Fibroblast of the aortic adventitia (primary cell): Measurements from ENCODE around the gene PRICKLE4. TPM values are rescaled to one million over a fixed set of nuclear protein-coding genes. Genes with fewer than 3 reads are reported as not detected.

Experiments used
- DNase-seq: peaks from one replicate; pipeline ENCODE4 v3.0.0-alpha.2; 2010; ENCODE audit warnings: low read depth
- H3K4me3 ChIP-seq: 2 replicates; pipeline ENCODE4 v1.5.1; 2011; ENCODE audit warnings: low read depth, mild to moderate bottlenecking, control low read depth, low read length, moderate library complexity
- total RNA-seq: library from RNA; depleted of rRNA; stranded (reverse); fragments of >200 nt; gene quantifications from 2 replicates; pipeline ENCODE4 v1.2.3, GENCODE V29; 2012; ENCODE audit warnings: low replicate concordance
- TF ChIP-seq, protein P1 (sequence below): IDR thresholded peaks from 2 replicates; pipeline ENCODE4 v1.5.1; 2011; ENCODE audit warnings: mild to moderate bottlenecking, low read length, control low read depth, inconsistent platforms; ENCODE audit not compliant: insufficient read depth

Gene PRICKLE4
- total RNA-seq, 1 donor = 0.45 TPM

DNA sequence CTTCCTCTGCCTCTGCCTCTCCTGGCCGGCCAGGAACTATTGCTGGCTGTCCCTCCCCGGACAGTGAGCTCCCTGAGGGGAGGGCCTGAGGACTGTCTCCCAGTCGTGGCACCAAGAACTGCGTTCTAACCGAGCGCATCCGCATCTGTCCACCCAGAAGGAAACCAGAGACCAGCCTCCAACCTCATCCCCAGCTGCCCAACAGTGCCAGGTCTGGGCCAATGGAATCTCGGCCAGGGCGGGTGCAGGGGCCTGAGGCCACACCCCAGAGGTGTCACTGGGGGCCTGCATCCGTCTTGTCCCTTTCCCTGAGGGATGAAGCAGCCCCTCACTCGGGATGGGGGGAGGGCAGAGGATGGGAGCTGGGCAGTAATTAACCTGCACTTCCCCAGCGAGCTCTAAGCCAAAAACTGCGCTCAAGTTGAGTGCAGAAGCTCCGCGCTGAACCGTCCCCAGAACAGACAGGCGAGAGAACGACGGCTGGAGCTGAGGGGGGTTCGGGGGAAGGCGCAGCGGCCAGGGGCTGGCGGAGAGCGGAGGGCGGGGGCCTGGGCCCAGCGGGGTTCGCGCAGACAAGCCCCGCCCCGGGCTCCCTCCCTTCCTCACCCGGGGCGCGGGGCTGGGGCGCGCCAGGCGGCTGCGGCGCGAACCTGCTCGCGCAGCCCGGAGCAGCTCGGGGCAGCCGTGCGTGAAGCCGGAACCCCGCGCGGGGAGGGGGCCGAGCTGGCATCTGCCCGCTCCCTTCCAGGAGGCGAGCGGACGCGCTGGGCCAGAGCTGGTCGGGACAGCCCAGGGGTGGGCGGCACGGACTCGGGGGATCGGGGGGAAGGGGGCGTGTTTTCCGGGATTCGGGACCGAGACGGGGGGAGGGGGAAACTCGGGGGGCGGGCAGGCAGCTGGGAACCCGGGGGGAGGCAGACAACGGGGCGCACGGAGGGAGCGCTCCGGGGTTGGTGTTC lies 46.6 kb upstream of the PRICKLE4 start:
- TF ChIP-seq, protein P1, sequence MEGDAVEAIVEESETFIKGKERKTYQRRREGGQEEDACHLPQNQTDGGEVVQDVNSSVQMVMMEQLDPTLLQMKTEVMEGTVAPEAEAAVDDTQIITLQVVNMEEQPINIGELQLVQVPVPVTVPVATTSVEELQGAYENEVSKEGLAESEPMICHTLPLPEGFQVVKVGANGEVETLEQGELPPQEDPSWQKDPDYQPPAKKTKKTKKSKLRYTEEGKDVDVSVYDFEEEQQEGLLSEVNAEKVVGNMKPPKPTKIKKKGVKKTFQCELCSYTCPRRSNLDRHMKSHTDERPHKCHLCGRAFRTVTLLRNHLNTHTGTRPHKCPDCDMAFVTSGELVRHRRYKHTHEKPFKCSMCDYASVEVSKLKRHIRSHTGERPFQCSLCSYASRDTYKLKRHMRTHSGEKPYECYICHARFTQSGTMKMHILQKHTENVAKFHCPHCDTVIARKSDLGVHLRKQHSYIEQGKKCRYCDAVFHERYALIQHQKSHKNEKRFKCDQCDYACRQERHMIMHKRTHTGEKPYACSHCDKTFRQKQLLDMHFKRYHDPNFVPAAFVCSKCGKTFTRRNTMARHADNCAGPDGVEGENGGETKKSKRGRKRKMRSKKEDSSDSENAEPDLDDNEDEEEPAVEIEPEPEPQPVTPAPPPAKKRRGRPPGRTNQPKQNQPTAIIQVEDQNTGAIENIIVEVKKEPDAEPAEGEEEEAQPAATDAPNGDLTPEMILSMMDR = no peak
- peak overlapping the region; percentile 75 for H3K4me3 ChIP-seq
- peak; percentile 46 for DNase-seq

- DNase-seq = peak; percentile 65
- TF ChIP-seq, protein P1 = no peak
- H3K4me3 ChIP-seq = peak overlapping the region; percentile 75
Observed at GRCh38 chr6:41734666-41735426, 45.7 kb upstream of the PRICKLE4 start.

DNA sequence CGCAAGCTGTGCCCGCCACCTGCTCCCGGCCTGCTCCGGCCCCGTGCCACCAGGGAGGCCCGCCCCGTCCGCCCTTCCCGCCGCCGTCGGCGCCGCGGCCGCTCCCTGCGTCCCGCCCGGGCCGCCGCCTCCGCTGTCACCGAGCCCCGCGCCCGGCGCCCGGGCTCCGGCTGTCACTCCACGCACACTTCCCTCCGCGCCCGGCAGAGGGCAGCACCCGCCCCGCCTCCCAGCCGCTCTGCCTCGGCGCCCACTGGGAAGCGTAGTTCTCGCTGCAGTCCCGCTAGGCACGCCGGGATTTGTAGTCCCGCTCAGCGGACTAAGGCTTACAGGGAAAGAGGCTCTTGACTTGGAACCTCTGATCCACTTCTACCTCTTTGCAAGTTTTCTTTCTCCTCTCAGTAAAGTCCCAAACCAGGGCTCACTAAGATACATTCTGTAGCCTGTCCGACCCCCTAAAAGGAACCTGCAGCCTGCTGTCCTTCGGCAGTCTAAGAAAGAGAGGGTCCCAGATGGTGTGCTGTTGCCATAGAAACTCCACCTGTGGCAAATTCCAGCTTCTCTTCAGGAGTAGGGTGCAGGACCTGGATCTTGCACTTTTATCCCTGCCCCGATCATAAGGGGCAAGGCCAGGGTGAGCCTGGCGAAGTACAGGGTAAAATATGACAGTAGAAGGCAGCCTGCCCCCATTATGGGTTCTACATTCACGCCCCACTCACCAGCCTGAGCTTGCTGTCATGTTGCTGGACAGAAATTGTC lies 45.0 kb upstream of the PRICKLE4 start, which contains the start of gene TFEB:
Gene TFEB, minus strand, starts transcription at position 182 of the 759 bp plus-strand sequence. CDS start 44,395 bp downstream, outside the sequence.
- peak within 1 kb of the TSS; percentile 75 for H3K4me3 ChIP-seq
- TF ChIP-seq, protein P1 = peak; percentile 84

GRCh38 chr6:41736186-41736733 lies 44.3 kb upstream of the PRICKLE4 start:
- no peak for DNase-seq
- TF ChIP-seq, protein P1 = no peak
- no peak overlapping the region for H3K4me3 ChIP-seq

More for the DNA sequence above, 45.0 kb upstream of the PRICKLE4 start, which contains the start of gene TFEB:
- peak; percentile 89 for DNase-seq

GRCh38 chr6:41736800-41737555 lies 43.6 kb upstream of the PRICKLE4 start:
- H3K4me3 ChIP-seq = no peak overlapping the region
- TF ChIP-seq, protein P1 = no peak
- no peak for DNase-seq
